ENCODE measurements around the gene LMBRD2. TPM values are rescaled to one million over a fixed set of nuclear protein-coding genes. Genes with fewer than 3 reads are reported as not detected.

Gene LMBRD2
- total and polyA plus RNA-seq, 10 of the 15 experiments (the other 5 are each of a cell fraction or from before 2014, with no cell fraction given) = 0.90 to 9.8 (median 6.5) TPM

GRCh38 chr5:36175043-36175442 is 23.4 kb upstream of the LMBRD2 start (continued):
- TF ChIP-seq CUX1 (IDR thresholded peaks at IDR 0.05; ENCODE audit: insufficient replicate concordance, low read depth, low read length) (no peak), EZH2 (IDR thresholded peaks at IDR 0.05; ENCODE audit: borderline replicate concordance, control insufficient read depth, low read depth, low read length) (no peak), MYC (IDR thresholded peaks at IDR 0.05; ENCODE audit: insufficient read depth, insufficient read length, insufficient replicate concordance, low read length, severe bottlenecking) (no peak), SUPT20H (IDR thresholded peaks at IDR 0.05; ENCODE audit: borderline replicate concordance, control insufficient read depth, low read depth, low read length) (no peak), RFX5 (IDR thresholded peaks at IDR 0.05; ENCODE audit: low read depth, low read length) (no peak), HSF1 (IDR thresholded peaks at IDR 0.05; ENCODE audit: low read depth, low read length) (no peak), ATF2 (IDR thresholded peaks at IDR 0.05; ENCODE audit: low read length) (no peak), ETV6 (conservative IDR thresholded peaks at IDR 0.05 in 1 of 2, IDR thresholded peaks at IDR 0.05 in 1 of 2; ENCODE audit: borderline replicate concordance in 1 of 2, low read depth in 1 of 2) (no peak)
